ENCODE results near the gene VPREB1.
"Not testable (repeated sequence)": the region's sequence is repeated elsewhere in the genome, so short reads cannot be mapped to it uniquely, and the experiment has no call there.

Gene VPREB1

DNA sequence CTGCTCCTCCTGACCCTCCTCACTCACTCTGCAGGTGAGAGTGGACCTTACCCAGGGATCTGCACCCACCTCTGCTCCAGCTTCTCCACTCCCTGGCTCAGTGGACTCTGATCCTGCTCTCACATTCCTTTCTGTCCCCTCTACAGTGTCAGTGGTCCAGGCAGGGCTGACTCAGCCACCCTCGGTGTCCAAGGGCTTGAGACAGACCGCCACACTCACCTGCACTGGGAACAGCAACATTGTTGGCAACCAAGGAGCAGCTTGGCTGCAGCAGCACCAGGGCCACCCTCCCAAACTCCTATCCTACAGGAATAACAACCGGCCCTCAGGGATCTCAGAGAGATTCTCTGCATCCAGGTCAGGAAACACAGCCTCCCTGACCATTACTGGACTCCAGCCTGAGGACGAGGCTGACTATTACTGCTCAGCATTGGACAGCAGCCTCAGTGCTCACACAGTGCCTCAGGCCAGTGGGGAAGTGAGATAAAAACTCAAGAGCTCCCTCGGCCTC is 29.7 kb upstream of the VPREB1 start:
- no peak for DNase-seq

GRCh38 chr22:22215659-22216449 is 28.7 kb upstream of the VPREB1 start:
- DNase-seq = no peak

DNA sequence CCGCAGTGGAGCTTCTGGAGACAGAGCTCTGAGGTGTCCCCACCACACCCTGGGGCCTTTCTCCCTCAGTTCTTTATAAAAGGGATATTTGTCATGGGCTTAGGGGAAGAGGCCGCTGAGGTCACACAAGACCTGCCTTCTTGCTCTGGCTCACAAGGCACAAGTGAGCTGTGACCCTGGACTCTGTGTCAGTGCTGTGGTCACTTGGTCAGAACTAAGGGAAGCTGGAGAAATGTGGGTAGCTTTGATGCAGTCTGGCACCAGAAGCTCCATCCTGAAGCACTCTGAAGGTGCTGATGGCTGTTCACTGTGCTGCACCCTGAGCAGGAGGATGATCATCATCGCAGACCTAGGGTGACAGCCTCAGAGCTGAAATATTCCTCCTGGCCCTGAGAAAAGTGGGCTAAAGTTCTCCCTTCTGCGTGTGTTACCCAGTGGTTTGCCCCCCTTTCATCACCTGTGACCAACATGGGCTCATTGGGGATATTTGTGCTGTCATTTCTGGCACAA is 28.1 kb upstream of the VPREB1 start:
- DNase-seq = no peak

DNA sequence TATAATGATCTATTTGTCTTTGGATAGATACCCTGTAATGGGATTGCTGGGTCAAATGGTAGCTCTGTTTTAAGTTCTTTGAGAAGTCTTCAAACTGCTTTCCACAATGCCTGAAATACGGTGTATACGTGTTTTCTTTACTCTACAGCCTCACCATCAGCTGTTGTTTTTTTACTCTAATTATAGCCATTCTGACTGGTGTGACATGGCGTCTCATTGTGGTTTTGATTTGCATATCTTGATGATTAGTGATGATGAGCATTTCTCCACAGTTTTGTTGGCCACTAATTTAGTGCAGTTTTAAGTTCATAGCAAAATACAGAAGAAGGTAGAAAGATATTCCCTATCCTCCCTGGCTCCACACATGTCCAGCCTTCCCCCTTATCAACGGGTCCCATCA is 26.3 kb upstream of the VPREB1 start:
- DNase-seq = no peak

DNA sequence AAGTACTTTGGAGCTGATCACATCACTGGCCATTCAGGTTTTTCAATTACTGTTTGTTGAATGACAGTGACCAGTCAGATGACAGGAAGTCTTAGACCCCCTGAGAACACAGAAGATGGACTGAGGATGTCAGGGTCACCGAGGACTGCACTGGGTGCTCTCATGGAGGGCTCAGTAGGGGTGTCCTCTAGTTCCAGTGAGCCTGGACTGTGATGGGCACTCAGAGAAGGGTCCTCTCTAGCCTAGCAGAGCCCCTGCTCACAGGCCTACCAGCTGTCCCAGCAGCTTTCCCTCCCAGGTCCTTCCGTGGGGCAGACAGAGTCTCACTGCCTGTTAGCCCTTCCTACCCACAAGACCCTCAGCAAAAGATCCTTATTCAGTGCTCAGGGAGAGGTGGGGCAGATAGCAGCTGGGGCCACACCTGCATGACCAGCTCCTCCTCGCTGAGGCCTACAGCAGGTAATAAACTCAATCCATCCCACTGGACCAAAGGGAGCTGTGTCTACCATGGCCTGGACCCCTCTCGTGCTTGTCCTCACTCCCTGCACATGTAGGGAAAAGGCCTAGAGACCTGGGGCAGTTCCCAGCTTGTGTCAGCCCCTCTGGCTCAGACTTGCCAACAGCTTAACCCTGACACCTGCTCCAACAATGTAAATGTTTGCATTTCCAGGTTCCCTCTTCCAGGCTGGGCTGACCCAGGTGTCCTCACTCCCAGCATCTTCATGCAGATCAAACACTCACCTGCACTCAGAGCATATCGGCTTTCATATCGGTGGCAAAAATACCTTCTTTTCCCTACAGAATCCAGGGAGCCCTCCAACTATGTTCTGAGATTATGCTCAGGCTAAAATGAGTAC is 25.2 kb upstream of the VPREB1 start:
- DNase-seq = no peak

DNA sequence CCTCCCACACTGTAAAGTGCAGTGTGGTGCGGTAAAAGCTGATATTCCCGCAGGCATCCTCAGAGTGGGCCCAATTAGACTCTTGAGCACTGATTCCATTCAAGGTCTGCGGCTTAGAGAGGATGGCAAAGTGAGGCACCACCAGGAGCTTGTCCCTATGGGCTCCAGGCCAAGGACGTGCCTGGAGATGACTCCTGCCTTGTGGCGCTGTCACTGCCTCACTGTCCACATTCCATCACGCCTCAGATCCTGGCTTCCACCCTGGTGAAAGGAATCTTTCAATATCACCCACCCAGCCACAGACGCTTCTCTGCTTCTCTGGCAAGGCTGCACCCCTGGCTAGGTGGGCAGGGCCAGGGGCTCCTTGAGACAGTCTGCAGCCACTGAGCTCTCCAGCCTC is 23.5 kb upstream of the VPREB1 start:
- not testable (repeated sequence) for DNase-seq

GRCh38 chr22:22226448-22227187 is 18.0 kb upstream of the VPREB1 start:
- DNase-seq = no peak

DNA sequence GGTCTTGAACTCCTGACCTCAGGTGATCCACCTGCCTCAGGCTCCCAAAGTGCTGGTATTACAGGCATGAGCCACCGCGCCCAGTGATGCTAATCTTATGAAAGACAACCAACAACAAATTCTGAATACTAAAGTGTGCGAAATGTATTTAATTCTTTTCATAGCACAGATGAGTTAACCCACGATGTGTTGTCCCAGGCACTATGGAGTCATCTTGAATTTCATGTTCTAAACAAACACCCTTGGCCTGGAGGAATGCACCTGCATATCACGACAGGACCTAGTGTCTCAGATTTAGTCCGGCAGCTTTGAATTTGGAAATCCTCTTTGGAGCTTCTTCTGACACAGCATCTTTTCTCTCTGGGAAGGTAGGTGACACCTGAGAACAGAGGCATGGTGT is 16.2 kb upstream of the VPREB1 start:
- no peak for DNase-seq

- no peak for DNase-seq
Observed at GRCh38 chr22:22228921-22229320, 15.7 kb upstream of the VPREB1 start.

GRCh38 chr22:22229683-22230420 is 14.7 kb upstream of the VPREB1 start:
- DNase-seq = no peak

DNA sequence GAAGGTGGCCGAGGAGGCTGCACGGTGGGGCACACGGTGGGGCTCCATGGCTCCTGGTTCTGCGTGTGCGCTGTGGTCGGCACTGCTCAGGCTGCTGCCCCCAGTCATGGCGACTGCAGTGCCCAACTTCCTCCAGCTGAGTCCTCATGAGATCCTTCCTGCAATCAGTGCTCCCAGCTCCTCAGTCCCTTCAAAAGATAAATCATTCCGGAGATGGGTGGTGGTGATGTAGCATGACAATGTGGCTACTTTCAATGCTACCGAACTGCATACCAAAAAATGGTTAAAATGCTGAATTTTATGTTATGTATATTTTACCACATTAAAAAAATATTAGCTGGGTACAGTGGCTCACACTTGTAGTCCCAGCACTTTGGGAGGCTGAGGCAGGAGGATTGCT is 14.1 kb upstream of the VPREB1 start:
- DNase-seq = no peak

DNA sequence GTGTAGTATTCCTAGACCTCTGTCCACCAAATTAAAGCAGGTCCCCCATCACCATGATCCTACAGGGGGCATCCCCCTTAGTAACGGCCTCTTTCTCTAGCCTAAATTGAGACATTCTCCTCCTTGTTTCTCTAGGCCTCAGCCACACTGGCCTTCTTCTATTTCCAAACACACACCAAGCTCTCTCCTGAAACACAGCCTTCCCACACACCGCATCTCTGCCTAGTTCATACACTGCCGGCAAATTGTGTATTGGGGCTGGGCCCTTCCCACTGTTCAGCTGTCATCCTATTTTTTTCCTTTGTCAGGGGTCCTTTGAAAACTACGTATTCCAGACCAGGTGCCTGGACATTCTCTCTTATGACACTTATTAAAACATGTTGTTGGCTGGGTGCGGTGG is 11.5 kb upstream of the VPREB1 start:
- no peak for DNase-seq

GRCh38 chr22:22235558-22235957 is 9.0 kb upstream of the VPREB1 start:
- peak; percentile 23 for DNase-seq

DNA sequence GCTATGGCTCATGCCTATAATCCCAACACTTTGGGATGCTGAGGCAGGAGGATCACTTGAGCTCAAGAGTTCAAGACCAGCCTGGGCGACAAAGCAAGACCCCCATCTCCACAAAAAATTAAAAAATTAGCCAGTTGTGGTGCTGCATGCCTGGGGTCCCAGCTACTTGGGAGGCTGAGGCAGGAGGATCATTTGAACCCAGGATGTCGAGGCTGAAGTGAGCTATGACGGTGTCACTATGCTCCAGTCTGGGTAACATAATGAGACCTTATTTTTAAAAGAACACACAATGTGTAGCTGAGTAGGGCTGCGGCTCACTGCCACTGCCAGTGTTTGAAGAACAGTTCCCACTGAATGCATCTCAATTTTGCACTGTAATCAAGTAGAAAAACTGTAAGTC is 7.1 kb upstream of the VPREB1 start:
- no peak for DNase-seq

DNA sequence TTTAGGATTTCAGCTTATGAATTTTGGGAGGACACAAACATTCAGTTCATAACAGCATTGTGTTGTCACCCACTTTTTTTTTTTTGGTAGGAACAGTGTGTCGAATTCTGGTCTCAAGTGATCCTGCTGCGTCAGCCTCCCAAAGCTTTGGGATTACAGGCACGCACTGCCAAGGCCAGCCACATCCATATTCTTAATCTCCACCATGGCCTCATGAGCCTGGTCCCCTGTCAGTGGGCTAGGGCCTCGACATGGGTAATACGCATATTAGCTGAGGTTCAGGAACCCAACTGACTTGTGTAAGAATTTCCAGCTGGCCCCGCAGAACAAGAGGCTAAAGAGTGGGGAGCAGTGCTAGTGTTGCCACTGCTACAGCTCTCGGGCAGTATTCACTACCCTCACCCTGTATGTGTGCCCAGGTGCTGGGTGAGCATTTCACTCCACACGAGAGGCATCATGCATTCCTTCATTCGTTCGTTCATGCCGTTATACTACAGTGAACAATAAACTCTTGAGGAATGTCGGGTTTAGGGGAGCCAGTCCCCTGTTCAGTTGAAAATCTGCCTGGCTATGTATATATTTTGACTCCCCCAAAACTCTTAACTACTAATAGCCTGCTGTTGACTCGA is 5.2 kb upstream of the VPREB1 start:
- no peak for DNase-seq

GRCh38 chr22:22241554-22241898 is 3.1 kb upstream of the VPREB1 start:
- DNase-seq = no peak

DNA sequence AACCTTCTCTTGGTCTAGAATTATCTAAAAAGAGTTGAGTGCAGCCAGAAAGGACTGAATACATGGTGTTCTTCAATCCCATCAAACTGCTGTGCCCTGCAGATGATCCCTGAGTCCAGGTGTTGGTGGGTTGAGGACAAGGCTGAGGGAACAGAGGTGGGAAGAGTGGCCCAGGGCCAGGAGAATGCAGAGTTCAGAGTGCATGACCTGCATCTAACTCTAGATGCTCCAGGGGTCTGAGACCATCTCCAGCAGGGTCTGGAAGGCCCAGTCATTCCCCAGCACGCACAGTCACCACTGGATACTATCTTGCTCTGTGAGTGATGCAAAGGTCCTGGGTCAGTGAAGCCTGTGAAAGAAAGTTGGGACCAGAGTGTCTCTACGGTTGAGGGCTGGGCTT is 2.1 kb upstream of the VPREB1 start:
- no peak for DNase-seq

- no peak for DNase-seq
Observed at GRCh38 chr22:22243033-22243680, 1.4 kb upstream of the VPREB1 start.

GRCh38 chr22:22245256-22245909 is 797 bp downstream of the VPREB1 start:
- DNase-seq = no peak

GRCh38 chr22:22245935-22246525 is 1.4 kb downstream of the VPREB1 start:
- DNase-seq = no peak
